NCI-H226 (cell line): ENCODE measurements around the gene ITGAD.
"Not testable (repeated sequence)": the region's sequence is repeated elsewhere in the genome, so short reads cannot be mapped to it uniquely, and the experiment has no call there.

Experiments used
- DNase-seq: peaks from one replicate; pipeline ENCODE4 v3.0.0-alpha.2; 2015

ITGAD gene

DNA sequence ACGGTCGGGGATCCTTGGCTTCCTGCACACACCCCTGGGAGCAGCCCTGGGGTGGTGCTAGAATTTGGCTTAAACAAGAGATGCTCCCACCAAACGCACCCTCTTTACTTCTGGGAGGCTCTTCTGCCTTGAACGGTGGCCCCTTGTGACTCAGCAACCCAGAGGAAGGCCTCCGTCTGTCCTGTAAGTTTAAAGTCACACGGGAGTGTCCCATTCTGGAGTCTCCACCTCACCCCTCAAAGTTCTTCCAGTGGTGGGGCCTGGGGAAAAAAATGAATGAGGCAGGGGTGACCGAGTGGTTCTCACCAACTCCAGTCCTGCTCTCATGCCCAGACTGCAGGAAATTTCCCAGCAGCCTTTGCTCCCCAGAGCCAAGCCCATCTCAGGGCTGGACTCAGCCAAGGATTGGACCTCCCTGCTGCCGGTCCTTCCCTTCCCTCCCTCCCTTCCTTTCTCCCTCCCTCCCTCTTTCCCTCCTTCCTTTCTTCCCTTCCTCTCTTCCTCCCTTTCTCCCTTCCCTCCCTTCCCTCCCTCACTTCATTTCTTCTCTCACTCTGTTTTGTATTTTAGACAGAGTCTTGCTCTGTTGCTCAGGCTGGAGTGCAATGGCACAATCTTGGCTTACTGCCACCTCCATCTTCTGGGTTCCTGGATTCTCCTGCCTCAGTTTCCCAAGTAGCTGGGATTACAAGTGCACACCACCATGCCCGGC lies 11.4 kb downstream of the ITGAD start:
- peak; percentile 86 for DNase-seq

DNA sequence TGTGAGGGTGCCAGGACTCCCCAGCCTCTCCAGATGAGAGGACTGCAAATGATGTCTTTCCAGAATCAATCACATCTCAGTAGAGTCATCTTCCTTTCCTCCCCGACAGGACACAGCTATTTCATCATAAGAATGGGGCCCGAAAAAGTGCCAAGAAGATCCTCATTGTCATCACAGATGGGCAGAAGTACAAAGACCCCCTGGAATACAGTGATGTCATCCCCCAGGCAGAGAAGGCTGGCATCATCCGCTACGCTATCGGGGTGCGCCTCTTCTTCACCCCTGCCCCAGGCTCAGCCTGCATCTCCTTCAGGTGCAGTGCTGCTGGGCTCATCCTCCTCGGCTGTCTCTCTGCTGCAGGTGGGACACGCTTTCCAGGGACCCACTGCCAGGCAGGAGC lies 14.3 kb downstream of the ITGAD start:
- no peak for DNase-seq

DNA sequence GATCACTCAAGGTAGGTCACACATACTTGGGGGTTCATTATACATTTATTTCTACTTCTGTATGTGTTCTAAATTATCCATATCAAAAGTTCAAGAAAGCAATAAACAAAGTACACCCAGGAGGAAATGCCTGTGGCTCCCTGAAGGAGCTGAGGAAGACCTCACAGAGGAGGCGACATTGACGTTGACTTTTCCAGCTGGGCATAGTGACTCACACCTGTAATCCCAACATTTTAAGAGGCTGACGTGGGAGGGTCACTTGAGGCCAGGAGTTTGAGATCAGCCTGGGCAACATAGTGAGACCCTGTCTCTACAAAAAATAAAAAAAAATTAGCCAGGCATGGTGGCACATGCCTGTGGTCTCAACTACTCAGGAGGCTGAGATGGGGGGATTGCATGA lies 16.3 kb downstream of the ITGAD start:
- peak; percentile 5 for DNase-seq

DNA sequence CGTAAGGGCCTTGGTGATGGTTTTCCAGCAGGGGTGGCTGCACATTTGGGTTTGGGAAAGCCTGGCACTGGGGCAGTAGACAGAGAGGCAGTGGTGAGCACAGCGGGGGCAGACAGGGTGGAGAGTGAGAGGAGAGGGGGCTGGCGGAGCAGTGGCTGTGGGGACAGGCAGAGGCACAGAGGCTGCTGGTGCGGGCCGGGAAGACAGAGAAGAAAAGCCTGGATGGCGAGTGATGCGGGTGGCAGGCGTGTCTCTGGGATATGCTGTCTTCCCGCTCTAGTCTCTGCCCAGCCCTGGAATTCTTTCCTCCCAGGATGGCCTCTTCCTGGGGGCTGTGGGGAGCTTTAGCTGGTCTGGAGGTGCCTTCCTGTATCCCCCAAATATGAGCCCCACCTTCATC lies 16.9 kb downstream of the ITGAD start:
- DNase-seq, result no peak

DNA sequence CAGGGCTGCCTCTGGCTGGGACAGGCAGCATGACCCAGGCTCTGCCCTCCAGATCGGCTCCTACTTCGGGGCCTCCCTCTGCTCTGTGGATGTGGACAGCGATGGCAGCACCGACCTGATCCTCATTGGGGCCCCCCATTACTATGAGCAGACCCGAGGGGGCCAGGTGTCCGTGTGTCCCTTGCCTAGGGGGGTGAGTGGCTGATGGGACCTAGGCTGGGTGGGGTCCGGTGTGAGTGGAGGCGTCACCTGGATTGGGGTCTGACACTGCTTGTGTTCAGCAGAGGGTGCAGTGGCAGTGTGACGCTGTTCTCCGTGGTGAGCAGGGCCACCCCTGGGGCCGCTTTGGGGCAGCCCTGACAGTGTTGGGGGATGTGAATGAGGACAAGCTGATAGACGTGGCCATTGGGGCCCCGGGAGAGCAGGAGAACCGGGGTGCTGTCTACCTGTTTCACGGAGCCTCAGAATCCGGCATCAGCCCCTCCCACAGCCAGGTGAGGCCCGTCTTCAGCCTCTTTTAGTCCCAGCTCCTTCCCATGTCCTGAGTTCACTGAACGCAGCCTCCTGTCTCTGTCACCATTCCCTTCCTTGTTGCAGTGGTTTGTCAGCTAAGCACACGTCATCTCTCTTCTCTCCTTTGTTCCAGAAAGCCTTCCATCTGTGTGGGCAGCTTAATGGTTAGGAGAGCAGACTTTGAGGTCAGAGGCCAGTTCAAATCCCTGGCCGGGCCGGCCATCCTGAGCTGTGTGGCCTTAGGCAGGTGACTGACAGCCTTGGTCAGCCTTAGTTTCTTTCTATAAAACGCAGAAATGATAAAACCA lies 18.1 kb downstream of the ITGAD start:
- DNase-seq, result no peak

DNA sequence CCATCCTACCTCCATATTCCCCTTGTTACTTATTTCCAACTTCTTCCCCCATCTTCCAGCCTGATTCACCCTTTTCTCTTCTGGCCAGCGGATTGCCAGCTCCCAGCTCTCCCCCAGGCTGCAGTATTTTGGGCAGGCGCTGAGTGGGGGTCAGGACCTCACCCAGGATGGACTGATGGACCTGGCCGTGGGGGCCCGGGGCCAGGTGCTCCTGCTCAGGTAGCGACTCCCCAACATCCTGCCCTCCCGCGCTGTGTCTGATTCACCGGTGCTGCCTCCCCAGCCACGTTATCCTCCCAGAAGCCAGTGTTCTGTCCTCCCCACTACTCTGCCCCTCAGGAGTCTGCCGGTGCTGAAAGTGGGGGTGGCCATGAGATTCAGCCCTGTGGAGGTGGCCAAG lies 19.6 kb downstream of the ITGAD start:
- DNase-seq, result no peak

DNA sequence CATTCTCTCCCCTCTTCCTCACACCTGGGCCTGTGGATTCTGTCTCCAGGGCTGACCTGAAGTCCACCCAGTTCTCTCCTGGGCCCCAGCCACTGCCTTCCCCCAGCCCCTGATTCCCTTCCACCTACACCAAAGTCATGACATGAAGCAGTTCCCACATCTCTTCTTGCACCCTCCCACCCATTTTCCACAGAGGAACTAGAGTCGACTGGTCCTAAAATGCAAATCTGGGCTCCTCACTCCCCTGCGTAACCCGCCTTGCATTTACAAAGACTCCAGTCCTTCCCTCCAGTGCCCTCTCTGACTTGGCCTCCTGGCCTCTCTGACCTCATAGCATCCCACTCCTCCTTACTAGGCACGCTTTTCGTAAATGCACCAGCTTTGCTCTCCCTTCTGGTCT lies 20.2 kb downstream of the ITGAD start:
- no peak for DNase-seq

DNA sequence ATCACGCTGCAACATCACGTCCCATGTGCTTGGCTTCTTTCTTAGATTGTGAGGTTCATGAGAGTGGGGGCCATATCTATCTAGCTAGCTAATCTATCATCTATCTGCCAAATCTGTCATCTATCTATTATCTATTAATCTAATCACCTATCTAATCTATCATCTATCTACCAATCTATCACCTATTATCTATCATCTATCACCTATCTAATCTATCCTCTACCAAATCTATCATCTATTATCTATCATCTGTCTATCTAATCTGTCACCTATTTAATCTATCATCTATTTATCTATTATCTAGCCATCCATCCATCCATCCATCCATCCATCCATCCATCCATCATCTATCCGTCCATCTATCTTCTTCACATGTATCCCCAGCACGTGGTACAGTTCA lies 20.8 kb downstream of the ITGAD start:
- no peak for DNase-seq

DNA sequence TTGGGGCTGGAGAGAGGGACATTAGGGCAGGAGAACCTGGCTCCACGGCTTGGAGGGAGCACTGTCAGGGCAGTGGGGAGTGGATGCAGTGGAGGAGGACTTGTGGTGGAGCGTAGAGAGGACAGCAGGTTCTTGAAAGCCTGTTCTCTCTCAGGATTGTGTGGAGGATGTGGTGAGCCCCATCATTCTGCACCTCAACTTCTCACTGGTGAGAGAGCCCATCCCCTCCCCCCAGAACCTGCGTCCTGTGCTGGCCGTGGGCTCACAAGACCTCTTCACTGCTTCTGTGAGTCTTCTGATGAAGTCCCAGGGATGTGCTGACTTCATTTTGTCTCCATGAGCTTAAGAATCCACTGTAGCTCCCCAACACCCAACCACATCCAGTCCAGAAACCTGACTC lies 21.6 kb downstream of the ITGAD start:
- no peak for DNase-seq

DNA sequence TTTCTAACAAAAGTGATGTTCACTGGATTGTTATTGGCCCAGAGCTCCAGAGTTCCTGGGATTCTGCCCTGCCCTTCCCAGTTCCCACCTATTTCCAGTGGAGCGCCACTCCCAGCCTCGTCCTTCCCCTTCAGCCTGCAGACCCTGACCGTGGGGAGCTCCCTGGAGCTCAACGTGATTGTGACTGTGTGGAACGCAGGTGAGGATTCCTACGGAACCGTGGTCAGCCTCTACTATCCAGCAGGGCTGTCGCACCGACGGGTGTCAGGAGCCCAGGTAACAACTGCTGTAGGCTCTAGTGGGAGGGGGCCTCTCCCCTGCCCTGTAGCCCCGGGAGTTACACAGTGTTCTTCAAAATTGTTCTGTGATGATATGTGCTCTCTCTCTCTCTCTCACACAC lies 23.2 kb downstream of the ITGAD start:
- DNase-seq, result no peak

DNA sequence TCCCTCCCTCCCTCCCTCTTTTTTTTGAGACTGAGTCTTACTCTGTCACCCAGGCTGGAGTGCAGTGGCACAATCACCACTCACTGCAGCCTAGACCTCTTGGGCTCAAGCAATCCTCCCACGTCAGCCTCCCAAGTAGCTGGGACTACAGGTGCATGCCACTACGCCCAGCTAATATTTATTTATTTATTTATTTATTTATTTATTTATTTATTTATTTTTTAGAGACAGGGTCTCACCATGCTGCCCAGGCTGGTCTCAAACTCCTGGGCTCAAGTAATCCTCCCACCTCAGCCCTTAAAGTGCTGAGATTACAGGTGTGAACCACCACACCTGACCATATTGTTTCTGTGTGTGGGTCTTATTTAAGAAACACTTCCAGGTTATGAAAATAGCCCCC lies 23.9 kb downstream of the ITGAD start:
- not testable (repeated sequence) for DNase-seq

DNA sequence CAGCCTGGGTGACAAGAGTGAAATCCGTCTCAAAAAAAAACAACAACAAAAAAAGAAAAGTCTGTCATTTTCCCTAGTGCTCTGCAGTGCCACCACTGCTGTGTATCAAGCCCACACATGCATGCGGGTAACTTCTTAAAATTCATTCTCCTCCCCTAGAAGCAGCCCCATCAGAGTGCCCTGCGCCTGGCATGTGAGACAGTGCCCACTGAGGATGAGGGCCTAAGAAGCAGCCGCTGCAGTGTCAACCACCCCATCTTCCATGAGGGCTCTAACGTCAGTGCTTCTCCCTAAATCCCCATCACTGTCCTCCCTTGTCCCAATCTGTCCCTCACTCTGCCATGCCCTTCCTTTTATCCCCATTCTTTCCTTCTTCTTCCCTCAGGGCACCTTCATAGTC lies 24.8 kb downstream of the ITGAD start:
- DNase-seq, result no peak

DNA sequence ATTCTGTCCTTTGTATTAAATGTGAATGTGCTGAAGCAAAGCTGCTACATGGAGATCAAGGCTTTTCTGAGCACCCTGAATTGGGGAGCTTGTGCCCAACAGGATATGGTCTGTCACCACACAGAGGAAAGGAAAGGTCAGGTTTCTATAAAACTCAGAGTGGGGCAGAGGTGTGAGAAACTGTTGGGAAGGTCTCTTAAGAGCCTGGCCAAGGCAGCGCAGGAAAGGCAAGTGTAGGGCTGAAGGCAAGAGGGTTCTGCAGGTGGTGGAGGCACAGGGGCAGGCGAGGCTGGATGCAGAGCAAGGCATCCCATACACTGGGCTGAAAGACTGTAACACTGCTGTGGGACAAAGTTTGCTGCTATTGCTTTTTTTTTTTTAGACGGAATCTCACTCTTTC lies 26.9 kb downstream of the ITGAD start:
- DNase-seq, result no peak

DNA sequence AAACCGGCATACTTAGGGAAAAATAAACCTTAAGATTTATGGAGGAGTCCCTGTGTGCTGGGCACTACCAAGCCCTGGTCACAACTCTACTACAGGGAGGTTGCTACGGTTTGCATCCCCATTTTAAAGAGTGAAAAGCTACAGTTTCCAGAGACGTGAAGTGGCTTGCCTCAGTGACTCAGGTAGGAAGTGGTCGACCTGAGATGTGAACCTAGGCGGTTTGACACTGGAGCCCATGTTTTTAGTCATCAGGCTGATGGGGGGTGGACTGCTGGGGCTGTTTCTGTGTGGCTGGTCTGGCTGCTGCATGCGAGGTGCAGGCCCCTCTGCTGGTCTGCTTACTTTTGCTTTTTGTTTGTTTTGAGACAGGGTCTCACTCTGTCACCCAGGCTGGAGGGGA lies 28.5 kb downstream of the ITGAD start:
- DNase-seq, result no peak

DNA sequence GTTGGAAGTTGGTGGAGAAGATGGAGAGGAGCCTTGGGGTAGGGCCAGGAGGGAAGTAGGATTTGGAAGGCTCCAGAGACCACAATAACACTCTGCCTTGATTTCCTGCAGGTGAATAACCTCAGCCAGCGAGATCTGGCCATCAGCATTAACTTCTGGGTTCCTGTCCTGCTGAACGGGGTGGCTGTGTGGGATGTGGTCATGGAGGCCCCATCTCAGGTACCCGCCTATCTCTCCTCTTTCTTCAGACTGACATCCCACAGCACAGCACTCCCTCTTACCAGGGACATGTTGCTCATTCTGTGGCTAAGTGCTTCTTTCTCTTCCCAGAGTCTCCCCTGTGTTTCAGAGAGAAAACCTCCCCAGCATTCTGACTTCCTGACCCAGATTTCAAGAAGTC lies 30.1 kb downstream of the ITGAD start:
- DNase-seq, result no peak

DNA sequence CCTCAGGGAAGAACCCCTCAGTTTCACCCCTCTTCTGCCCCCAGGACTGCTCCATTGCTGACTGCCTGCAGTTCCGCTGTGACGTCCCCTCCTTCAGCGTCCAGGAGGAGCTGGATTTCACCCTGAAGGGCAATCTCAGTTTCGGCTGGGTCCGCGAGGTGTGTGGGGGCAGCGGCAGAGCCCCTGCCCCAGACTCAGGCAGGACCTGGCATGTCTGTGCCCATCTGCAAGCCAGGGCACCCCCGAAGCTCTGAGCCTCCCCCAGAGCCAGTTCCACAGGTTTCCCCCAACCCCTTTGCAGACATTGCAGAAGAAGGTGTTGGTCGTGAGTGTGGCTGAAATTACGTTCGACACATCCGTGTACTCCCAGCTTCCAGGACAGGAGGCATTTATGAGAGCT lies 30.7 kb downstream of the ITGAD start:
- DNase-seq, result no peak

DNA sequence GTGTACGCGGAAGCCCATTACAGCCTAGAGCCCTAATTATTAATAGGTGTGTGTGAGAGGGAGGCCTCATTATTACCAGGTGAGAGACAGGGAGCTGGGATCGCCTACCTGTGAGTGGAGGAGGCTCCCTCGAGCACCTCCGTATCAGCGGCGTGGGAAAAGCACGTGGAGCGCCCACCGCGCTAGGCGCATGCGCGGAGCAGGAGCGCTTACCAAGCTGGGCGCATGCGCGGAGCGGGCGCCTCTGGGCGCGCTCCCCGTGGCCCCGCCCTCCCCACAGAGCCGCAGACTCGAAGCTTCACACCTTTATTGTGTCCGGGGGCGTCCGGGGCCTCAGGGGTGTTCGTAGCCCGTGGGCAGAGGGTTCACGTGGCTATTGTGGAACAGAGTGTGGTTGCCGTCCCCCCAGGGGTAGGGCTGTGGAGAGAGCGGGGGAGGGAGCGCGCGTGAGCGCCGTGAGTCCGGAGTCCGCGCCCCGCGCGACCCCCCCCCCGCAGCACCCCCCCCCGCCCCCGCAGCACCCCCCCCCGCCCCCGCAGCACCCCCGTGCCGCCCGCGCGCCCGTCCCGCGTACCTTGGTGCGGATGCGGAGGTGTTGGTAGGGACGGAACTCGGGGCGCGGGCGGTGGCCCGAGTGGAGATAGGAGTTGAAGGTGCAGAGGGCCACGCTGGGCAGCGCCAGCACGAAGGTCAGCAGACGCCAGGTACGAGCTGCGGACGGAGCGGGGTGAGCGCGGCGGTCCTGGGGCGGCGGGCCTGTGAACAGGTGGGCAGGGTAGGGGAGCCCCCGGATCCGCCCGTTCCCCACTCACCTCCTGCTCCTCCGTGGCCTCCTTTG lies 34.5 kb downstream of the ITGAD start:
- no peak for DNase-seq

DNA sequence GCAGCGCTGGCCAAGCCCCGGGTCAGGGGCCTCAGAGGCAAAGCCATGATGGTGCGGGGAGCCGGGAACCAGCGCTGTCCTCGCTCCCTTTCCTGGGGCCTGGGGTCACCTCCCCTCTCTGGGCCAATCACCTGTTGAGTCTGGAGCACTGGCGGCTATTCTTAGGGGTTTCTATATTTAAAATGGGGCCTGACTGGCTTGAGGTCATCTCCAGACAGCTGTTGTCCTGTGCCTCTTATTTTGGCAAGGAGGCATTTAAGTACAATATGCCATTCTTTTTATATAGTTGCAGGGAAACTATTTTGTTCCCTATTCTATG lies 35.1 kb downstream of the ITGAD start, which contains the start of gene COX6A2:
Gene COX6A2 (minus strand): TSS at position 82 of the 319 bp plus-strand sequence. CDS start 35 bp downstream, at position 47.
- DNase-seq, result no peak

DNA sequence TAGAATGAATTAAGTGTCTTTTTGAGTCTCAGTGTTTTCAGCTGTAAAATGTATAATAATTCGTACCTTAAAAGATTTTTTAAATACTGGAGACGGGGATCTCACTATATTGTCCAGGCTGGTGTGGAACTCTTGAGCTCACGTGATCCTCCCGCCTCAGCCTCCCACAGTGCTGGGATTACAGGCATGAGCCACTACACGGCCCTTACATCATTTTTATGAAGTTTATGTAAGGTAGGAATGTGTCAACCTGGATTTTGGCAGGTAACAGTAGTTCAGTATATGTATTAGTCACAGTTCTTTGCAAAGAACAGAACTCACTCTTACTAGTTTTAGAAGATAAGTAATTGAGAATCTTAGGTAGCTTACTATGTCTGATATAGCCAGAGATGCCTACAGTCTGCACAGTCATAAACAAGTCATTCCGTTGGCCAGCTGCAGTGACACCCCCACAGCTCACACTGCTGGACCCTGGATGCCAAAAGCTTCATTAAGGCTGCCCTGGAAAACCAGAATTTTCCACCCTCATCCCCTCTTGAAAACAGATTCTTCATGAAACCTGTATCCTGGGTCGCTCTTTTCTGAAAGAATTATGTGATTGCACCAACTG lies 35.6 kb downstream of the ITGAD start:
- DNase-seq, result no peak

DNA sequence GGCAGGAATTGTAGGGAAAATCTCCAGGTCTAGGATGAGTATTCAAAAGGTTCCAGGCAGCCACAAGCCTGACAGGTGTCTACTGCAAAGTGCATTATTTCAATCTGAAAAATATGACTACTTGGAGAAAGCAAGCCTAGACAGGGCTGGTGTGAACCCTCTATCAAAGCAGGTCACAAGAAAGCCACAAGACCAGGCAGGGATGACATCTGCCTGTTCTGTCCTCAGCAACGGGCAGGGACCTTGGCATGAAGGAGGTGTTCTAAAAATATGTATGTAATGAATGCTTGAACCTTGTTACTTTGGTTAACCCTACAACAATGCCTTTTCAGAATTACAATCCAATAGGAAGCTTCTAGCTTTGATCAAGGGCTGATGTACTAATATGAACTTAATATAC lies 36.2 kb downstream of the ITGAD start:
- DNase-seq, result no peak

DNA sequence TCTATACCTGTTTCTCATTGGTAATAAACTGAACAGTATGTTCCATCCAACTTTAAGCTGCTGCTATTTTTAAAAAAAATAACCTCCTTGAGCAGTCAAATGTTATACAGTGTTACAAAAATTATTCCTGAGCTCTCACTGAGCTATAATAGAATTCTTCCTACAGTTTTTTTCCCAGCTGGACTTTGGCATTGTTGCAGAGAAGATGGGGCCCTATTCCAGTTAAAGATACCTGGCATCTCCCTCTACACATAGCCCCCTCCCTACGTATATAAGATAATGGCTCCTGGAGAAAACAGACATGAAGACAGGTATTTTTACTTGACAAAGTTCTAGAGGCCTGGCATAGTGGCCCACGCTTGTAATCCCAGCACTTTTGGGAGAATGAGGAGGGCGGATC lies 36.7 kb downstream of the ITGAD start:
- no peak for DNase-seq

DNA sequence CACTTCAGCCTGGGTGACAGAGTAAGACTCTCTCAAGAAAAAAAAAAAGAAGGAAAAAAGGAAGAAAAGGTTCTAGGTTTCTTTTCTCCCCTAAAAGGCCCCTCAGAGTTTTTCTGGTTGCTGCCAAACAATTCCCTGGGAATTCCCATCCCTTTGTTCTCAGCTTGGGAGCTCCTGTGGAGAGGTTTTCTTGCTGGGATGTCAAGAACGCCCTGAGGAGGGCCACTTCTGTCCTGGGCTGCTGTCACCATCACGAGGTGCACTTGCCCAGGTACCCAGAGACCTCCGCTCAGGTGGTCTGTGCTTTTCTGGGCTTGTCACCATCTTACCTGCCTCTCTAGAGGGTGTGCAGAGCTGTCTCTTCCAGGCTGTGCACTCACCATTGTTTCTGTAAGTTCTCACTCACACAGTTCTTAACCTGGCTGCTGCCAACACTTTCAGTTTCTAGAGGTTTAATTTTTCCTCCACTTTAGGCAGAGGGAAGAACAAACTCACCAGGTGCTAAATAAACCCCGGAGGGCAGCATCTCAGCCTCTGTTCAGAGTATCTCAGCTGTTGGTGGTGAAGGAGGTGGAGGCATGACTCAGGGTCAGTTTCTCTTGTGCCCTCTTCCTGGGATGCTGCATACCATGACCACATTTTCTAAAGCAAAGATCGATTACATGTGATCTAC lies 37.4 kb downstream of the ITGAD start:
- no peak for DNase-seq
